PFSK-1 (cell line): ENCODE measurements around the gene RPEL1.

Experiments
- FOXP2 ChIP-seq: optimal IDR thresholded peaks from 2 replicates; pipeline ENCODE3; 2011; ENCODE audit warnings: borderline replicate concordance, control low read depth, inconsistent platforms; ENCODE audit not compliant: insufficient read depth; ENCODE audit errors: extremely low read length, extremely low read depth
- POLR2AphosphoS5 ChIP-seq: IDR thresholded peaks from 2 replicates; pipeline ENCODE4 v1.6.1; 2012; ENCODE audit warnings: low read depth, mild to moderate bottlenecking, control low read depth, low read length, moderate library complexity
- REST ChIP-seq, 2 experiments: IDR thresholded peaks; 2 replicates each; pipeline versions ENCODE4 v1.6.1 to v1.8.0; 2011 to 2012; ENCODE audit warnings: low read depth in 2 of 2, low read length in 2 of 2, control low read depth in 1 of 2, inconsistent platforms in 1 of 2, mild to moderate bottlenecking in 1 of 2, moderate library complexity in 1 of 2; ENCODE audit not compliant: insufficient read depth in 1 of 2
- SIN3A ChIP-seq: IDR thresholded peaks from 2 replicates; pipeline ENCODE4 v1.6.1; 2012; ENCODE audit warnings: mild to moderate bottlenecking, low read length, moderate library complexity, borderline replicate concordance; ENCODE audit not compliant: insufficient read depth
- TAF1 ChIP-seq: IDR thresholded peaks from 2 replicates; pipeline ENCODE4 v1.6.1; 2012; ENCODE audit warnings: low read length, control low read depth, borderline replicate concordance; ENCODE audit not compliant: insufficient read depth

Gene RPEL1

GRCh38 chr10:103241262-103242011, 4.2 kb upstream of the RPEL1 start:
- TF ChIP-seq TAF1 = no peak
- no peak for TF ChIP-seq REST (IDR thresholded peaks at IDR 0.05; ENCODE audit: insufficient read depth in 1 of 2, low read depth in 2 of 2, low read length in 2 of 2)
- no peak for TF ChIP-seq POLR2AphosphoS5
- no peak for TF ChIP-seq FOXP2

GRCh38 chr10:103244666-103245271, 918 bp upstream of the RPEL1 start:
- TF ChIP-seq POLR2AphosphoS5 (no peak), REST (IDR thresholded peaks at IDR 0.05; ENCODE audit: insufficient read depth in 1 of 2, low read depth in 2 of 2, low read length in 2 of 2) (no peak), FOXP2 (no peak), SIN3A (no peak), TAF1 (no peak)

GRCh38 chr10:103246324-103246723, 637 bp downstream of the RPEL1 start:
- TF ChIP-seq TAF1 = no peak
- no peak for TF ChIP-seq REST (IDR thresholded peaks at IDR 0.05; ENCODE audit: insufficient read depth in 1 of 2, low read depth in 2 of 2, low read length in 2 of 2)
- TF ChIP-seq SIN3A = no peak
- TF ChIP-seq POLR2AphosphoS5 = no peak
- no peak for TF ChIP-seq FOXP2

GRCh38 chr10:103254113-103254512, 8.4 kb downstream of the RPEL1 start:
- no peak for TF ChIP-seq POLR2AphosphoS5
- no peak for TF ChIP-seq TAF1
- no peak for TF ChIP-seq FOXP2
- TF ChIP-seq SIN3A = no peak
- TF ChIP-seq REST (IDR thresholded peaks at IDR 0.05; ENCODE audit: insufficient read depth in 1 of 2, low read depth in 2 of 2, low read length in 2 of 2) = no peak
